Tibial artery (tissue), 4 donors: ENCODE measurements around the gene PCSK1.

Source experiments
- DNase-seq, 2 donors: peaks; one replicate each; pipeline ENCODE4 v3.0.0-alpha.2; 2019
- H3K27ac ChIP-seq, 2 donors: fragments of 200-600 bp; sonication (generic) in 1 of 2; 1 replicate in 1 of 2; 2 replicates in 1 of 2; pipeline ENCODE4 v1.5.1; 2018 to 2019; ENCODE audit warnings: mild to moderate bottlenecking in 1 of 2
- H3K27me3 ChIP-seq, 2 donors: fragments of 200-600 bp; sonication (generic) in 1 of 2; one replicate each; pipeline versions ENCODE4 v1.5.1 to v1.6.0; 2016 to 2019
- H3K36me3 ChIP-seq, 3 donors: fragments of 200-600 bp; sonication (generic) in 2 of 3; one replicate each; pipeline ENCODE4 v1.5.1; 2016 to 2019; ENCODE audit warnings: mild to moderate bottlenecking in 2 of 3
- H3K4me1 ChIP-seq, 4 donors: fragments of 200-600 bp; sonication (generic) in 2 of 4; 1 replicate in 3 of 4; 2 replicates in 1 of 4; pipeline ENCODE4 v1.5.1; 2016 to 2019
- H3K4me3 ChIP-seq, 2 donors: fragments of 200-600 bp; sonication (generic) in 1 of 2; 1 replicate in 1 of 2; 2 replicates in 1 of 2; pipeline ENCODE4 v1.5.1; 2018 to 2019; ENCODE audit warnings: mild to moderate bottlenecking in 2 of 2
- H3K9me3 ChIP-seq, 3 donors: fragments of 200-600 bp; sonication (generic) in 1 of 3; one replicate each; pipeline ENCODE4 v1.5.1; 2016 to 2019
- CTCF ChIP-seq, 2 experiments: fragments of 200-600 bp in 1 of 2; fragments of 450-650 bp in 1 of 2; IDR thresholded peaks; one replicate each; pipeline ENCODE4 v1.5.1; 2017 to 2019; ENCODE audit warnings: antibody characterized with exemption in 2 of 2, mild to moderate bottlenecking in 1 of 2, moderate library complexity in 1 of 2
- intact Hi-C: fragments of 100-400 bp; cut with DNase I; formaldehyde crosslinking; loops from one replicate; pipeline ENCODE4 v1.15.0; 2023; ENCODE audit warnings: low total_unique reads

The PCSK1 gene

DNA sequence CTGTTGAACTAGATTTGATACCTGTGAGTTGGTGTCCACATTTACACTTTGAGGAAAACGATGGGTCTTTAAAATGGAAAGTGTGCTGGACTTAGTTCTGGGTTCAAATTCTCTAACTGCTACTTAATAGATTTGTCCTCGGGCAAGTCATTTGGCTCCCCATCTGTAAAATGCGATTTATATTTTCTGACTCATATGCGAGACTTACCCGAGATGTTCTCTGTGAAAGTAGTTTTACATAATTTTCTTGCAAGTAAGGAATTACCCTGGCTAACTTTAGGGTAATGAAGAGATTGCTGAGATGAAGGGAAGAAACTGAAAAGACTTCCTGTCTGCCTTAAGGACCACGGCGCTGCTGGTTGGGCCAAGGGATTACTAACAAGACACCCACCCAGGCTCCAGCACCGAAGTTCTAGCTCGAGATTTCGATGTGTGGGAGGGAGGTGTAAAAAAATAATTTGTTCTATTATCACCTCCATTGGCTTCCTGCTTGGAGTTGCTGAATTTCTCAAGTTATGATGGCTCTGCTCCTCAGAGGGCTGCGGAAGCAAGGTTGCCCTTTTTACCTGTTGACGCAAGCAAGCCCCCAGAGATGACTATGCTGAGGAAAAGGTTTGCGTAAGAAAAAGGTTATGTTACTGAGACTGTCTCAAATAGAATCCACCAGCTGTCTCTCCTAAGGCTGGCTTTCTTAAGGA is 24.1 kb downstream of the PCSK1 start:
- intact Hi-C loops: no loop called here
- H3K4me3 ChIP-seq: no peak overlapping the region
- H3K9me3 ChIP-seq: no peaks in the 10 kb centered on the region
- H3K4me1 ChIP-seq: peaks cover 0 to 16% (median 8%) of the 10 kb centered on the region in 4 donors
- H3K36me3 ChIP-seq: no peaks in the 10 kb centered on the region
- H3K27me3 ChIP-seq: no peaks in the 10 kb centered on the region
- no peak for DNase-seq
- H3K27ac ChIP-seq: peak overlapping the region; percentile 16 to 35
- TF ChIP-seq CTCF (IDR thresholded peaks at IDR 0.05): no peak

GRCh38 chr5:96408210-96408777 is 24.8 kb downstream of the PCSK1 start:
- no peaks in the 10 kb centered on the region for H3K9me3 ChIP-seq
- H3K27ac ChIP-seq: peak overlapping the region; percentile 42 to 43
- no peak overlapping the region for H3K4me3 ChIP-seq
- DNase-seq: no peak
- intact Hi-C loops: no loop called here
- H3K27me3 ChIP-seq: no peaks in the 10 kb centered on the region
- peaks cover 0 to 16% (median 8%) of the 10 kb centered on the region in 4 donors for H3K4me1 ChIP-seq
- no peak for TF ChIP-seq CTCF (IDR thresholded peaks at IDR 0.05)
- H3K36me3 ChIP-seq: no peaks in the 10 kb centered on the region

DNA sequence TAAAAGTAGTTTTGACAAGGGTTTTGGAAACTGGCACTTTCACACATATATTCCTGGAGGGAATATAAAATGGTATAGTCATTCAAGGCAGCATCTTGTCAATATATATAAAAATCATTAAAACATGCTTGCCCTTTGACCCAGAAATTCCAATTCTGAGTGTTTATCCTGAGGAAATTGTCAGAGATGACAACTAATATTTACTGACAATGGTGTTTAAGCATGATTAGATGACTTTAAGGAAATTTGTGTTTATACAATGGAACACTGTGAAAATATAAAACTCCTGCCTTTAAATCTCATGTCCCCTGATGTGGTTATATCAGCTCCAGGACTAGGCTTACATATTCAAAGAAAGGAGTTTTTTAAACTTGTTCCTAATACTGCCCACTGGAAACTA is 25.6 kb downstream of the PCSK1 start:
- no peak for TF ChIP-seq CTCF (IDR thresholded peaks at IDR 0.05)
- intact Hi-C loops: no loop called here
- H3K4me3 ChIP-seq: no peak overlapping the region
- DNase-seq: no peak
- no peaks in the 10 kb centered on the region for H3K36me3 ChIP-seq
- peaks cover 0 to 16% (median 8%) of the 10 kb centered on the region in 4 donors for H3K4me1 ChIP-seq
- H3K27ac ChIP-seq: peak overlapping the region; percentile 42 to 43
- no peaks in the 10 kb centered on the region for H3K9me3 ChIP-seq
- H3K27me3 ChIP-seq: no peaks in the 10 kb centered on the region

DNA sequence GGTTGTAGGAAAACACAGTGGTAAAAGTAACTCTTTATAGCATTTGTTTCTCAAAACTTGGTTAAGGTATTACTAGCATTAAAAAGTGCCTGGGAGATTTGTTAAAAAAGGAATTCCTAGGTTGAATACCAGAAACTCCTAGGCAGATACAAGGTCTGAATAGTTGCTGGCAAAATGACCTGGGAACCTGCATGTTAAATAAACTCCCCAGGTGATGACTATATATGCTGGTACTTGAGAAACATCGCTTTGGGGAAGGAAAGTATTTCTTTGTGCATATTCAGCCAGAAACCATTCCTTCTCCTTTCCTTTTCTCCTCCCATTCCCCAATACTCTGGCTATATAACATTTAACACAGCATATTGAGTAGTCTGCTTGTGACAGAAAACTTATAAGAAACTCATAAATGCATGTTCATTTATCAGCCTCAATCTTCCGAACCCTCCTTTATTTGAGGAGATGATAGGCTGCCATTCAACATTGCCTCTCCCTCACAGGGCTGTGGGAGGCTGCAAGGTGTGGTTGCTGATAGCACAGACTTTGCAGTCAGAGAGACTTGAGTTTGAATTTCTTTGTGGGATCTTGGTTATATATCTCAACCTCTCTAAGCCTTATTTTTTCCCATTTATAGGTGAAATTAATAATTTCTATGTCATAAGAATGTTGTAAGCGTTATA is 28.7 kb downstream of the PCSK1 start:
- Histone ChIP-seq H3K36me3 (no peaks in the 10 kb centered on the region), H3K27me3 (no peaks in the 10 kb centered on the region), H3K4me3 (no peak overlapping the region), H3K9me3 (no peaks in the 10 kb centered on the region), H3K4me1 (peaks cover 0 to 16% (median 7%) of the 10 kb centered on the region in 4 donors), H3K27ac (no peak overlapping the region)
- TF ChIP-seq CTCF (IDR thresholded peaks at IDR 0.05): no peak
- no peak for DNase-seq
- intact Hi-C loops: no loop called here

DNA sequence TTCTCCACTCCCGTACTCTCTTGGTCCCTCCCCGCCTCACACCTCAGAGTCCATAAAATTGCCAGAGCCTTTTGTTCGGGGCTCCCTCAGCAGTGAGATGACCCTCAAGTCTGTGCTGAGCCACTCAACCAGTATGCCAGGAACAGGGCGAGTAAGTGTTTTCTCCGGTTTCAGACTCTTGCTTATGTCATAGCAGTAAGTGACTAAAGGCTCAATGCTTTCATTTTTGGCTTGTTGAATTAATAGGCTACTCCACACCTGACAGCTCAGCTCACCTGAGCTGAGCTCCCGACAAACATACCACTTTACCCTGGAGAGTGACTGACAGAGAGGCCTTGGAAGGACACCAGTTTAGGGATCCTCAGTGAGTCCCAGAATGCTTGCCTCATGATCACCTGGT is 30.5 kb downstream of the PCSK1 start:
- no peak for TF ChIP-seq CTCF (IDR thresholded peaks at IDR 0.05)
- Histone ChIP-seq H3K9me3 (no peaks in the 10 kb centered on the region), H3K36me3 (no peaks in the 10 kb centered on the region), H3K27me3 (no peaks in the 10 kb centered on the region), H3K4me3 (no peak overlapping the region), H3K4me1 (peaks cover 0 to 2% (median under 1%) of the 10 kb centered on the region in 4 donors), H3K27ac (no peak overlapping the region)
- intact Hi-C loops: no loop called here
- no peak for DNase-seq
